Fibroblast of skin of right biceps (primary cell): Measurements from ENCODE around the gene NKX2-1.
"Not testable (repeated sequence)": the region's sequence is repeated elsewhere in the genome, so short reads cannot be mapped to it uniquely, and the experiment has no call there.

Experiments
- DNase-seq: peaks from one replicate; pipeline ENCODE4 v3.0.0-alpha.2; 2013

Gene NKX2-1

GRCh38 chr14:36505181-36505815, 14.7 kb downstream of the NKX2-1 start:
- no peak for DNase-seq

- DNase-seq = no peak
These were observed 15.3 kb downstream of the NKX2-1 start for GRCh38 chr14:36504771-36505175.

GRCh38 chr14:36503771-36504741, 16.0 kb downstream of the NKX2-1 start:
- DNase-seq = no peak

GRCh38 chr14:36502558-36503508, 17.2 kb downstream of the NKX2-1 start:
- DNase-seq = no peak

- DNase-seq = no peak
These were observed 21.1 kb downstream of the NKX2-1 start for GRCh38 chr14:36498938-36499337.

- DNase-seq = no peak
These were observed 23.7 kb downstream of the NKX2-1 start for GRCh38 chr14:36496346-36496745.

GRCh38 chr14:36495666-36496065, 24.4 kb downstream of the NKX2-1 start:
- DNase-seq = no peak

- no peak for DNase-seq
These were observed 26.3 kb downstream of the NKX2-1 start for GRCh38 chr14:36493761-36494160.

GRCh38 chr14:36485773-36486172, 34.3 kb downstream of the NKX2-1 start:
- DNase-seq = no peak

- DNase-seq = no peak
These were observed 40.7 kb downstream of the NKX2-1 start for GRCh38 chr14:36479344-36479743.

- DNase-seq = no peak
These were observed 41.2 kb downstream of the NKX2-1 start for GRCh38 chr14:36478782-36479181.

GRCh38 chr14:36477266-36477665, 42.8 kb downstream of the NKX2-1 start:
- DNase-seq = no peak

GRCh38 chr14:36476061-36476460, 44.0 kb downstream of the NKX2-1 start:
- DNase-seq = not testable (repeated sequence)

GRCh38 chr14:36474593-36474992, 45.4 kb downstream of the NKX2-1 start:
- no peak for DNase-seq

GRCh38 chr14:36471431-36471830, 48.6 kb downstream of the NKX2-1 start:
- DNase-seq = no peak

- DNase-seq = no peak
These were observed 52.7 kb downstream of the NKX2-1 start for GRCh38 chr14:36467332-36467731.
